ENCODE measurements around the gene TNIP2. TPM values are rescaled to one million over a fixed set of nuclear protein-coding genes. Genes with fewer than 3 reads are reported as not detected.

The TNIP2 gene
- total and polyA plus RNA-seq, 2 of the 13 experiments (the other 11 are each of a cell fraction or from before 2014, with no cell fraction given) = 25.6 to 38.0 TPM

DNA sequence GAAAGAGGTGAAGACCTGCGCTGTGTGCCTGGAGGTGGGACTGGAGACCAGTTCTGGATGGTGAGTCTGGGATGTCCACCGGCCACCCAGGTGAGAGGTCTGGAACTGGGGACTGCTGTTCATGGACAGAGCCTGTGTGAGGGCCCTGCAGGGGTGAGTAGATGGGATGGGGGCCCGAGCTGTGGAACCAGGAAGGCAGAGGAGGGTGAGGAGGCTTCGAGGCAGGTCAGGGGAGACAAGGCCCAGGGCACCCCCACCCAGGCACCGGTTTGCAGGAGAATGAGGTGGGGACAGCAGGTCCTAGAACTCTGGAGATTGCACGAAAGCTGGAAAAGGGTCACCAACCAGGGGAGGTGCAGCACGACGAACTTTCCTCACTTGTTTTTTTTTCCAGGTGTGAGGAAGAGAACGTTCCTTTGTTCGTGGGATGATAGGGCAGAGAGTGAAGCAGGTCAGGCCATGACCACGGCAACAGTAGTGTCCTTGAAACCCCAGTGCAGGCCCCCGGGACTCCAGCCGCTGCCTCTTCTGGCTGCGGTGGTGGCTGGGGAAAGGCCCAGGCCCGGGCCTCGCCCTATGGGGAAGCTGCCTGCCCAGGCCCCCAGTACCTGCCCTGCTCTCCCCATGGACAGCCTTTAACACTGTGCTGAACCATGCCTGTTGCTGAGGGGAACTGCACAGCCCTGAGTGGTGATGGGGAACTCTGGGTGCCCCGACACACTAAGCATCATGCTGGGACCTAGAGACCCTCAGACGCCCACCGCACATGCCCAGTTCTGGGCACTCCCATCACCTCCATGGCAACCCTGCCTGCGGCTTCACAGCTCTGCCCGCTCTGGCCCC is 22.9 kb downstream of the TNIP2 start (continued):
- TF ChIP-seq, protein P1, sequence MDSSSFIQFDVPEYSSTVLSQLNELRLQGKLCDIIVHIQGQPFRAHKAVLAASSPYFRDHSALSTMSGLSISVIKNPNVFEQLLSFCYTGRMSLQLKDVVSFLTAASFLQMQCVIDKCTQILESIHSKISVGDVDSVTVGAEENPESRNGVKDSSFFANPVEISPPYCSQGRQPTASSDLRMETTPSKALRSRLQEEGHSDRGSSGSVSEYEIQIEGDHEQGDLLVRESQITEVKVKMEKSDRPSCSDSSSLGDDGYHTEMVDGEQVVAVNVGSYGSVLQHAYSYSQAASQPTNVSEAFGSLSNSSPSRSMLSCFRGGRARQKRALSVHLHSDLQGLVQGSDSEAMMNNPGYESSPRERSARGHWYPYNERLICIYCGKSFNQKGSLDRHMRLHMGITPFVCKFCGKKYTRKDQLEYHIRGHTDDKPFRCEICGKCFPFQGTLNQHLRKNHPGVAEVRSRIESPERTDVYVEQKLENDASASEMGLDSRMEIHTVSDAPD (CRISPR knock-in tag; IDR thresholded peaks at IDR 0.05) = 0 out of 2 replicates have a peak, but pooled peaks have one; percentile 24
- no peak for TF ChIP-seq ZNF660 (CRISPR knock-in tag; IDR thresholded peaks at IDR 0.05; ENCODE audit: borderline replicate concordance, low read depth)
- TF ChIP-seq KDM5B (CRISPR knock-in tag; IDR thresholded peaks at IDR 0.05; ENCODE audit: borderline replicate concordance) = peak; percentile 35; the same call in 1 of the 2 replicates
- no peak for TF ChIP-seq ZNF460 (CRISPR knock-in tag; IDR thresholded peaks at IDR 0.05; ENCODE audit: borderline replicate concordance)
- no peak for TF ChIP-seq IRX3 (CRISPR knock-in tag; IDR thresholded peaks at IDR 0.05; ENCODE audit: borderline replicate concordance, low read depth)
- no peak for TF ChIP-seq ZNF296 (CRISPR knock-in tag; conservative IDR thresholded peaks at IDR 0.05)
- TF ChIP-seq, protein P2, sequence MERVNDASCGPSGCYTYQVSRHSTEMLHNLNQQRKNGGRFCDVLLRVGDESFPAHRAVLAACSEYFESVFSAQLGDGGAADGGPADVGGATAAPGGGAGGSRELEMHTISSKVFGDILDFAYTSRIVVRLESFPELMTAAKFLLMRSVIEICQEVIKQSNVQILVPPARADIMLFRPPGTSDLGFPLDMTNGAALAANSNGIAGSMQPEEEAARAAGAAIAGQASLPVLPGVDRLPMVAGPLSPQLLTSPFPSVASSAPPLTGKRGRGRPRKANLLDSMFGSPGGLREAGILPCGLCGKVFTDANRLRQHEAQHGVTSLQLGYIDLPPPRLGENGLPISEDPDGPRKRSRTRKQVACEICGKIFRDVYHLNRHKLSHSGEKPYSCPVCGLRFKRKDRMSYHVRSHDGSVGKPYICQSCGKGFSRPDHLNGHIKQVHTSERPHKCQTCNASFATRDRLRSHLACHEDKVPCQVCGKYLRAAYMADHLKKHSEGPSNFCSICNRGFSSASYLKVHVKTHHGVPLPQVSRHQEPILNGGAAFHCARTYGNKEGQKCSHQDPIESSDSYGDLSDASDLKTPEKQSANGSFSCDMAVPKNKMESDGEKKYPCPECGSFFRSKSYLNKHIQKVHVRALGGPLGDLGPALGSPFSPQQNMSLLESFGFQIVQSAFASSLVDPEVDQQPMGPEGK (CRISPR knock-in tag; IDR thresholded peaks at IDR 0.05) = peak; percentile 65; the same call in 1 of the 2 replicates
- TF ChIP-seq, protein P3, sequence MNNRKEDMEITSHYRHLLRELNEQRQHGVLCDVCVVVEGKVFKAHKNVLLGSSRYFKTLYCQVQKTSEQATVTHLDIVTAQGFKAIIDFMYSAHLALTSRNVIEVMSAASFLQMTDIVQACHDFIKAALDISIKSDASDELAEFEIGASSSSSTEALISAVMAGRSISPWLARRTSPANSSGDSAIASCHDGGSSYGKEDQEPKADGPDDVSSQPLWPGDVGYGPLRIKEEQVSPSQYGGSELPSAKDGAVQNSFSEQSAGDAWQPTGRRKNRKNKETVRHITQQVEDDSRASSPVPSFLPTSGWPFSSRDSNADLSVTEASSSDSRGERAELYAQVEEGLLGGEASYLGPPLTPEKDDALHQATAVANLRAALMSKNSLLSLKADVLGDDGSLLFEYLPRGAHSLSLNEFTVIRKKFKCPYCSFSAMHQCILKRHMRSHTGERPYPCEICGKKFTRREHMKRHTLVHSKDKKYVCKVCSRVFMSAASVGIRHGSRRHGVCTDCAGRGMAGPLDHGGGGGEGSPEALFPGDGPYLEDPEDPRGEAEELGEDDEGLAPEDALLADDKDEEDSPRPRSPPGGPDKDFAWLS (CRISPR knock-in tag; IDR thresholded peaks at IDR 0.05; ENCODE audit: borderline replicate concordance) = no peak; the same call in 1 of the 2 replicates
- no peak for TF ChIP-seq U2AF1 (optimal IDR thresholded peaks at IDR 0.05; ENCODE audit: low read depth, low read length)
- TF ChIP-seq, protein P4, sequence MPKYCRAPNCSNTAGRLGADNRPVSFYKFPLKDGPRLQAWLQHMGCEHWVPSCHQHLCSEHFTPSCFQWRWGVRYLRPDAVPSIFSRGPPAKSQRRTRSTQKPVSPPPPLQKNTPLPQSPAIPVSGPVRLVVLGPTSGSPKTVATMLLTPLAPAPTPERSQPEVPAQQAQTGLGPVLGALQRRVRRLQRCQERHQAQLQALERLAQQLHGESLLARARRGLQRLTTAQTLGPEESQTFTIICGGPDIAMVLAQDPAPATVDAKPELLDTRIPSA (CRISPR knock-in tag; IDR thresholded peaks at IDR 0.05; ENCODE audit: borderline replicate concordance) = no peak
- TF ChIP-seq, protein P5, sequence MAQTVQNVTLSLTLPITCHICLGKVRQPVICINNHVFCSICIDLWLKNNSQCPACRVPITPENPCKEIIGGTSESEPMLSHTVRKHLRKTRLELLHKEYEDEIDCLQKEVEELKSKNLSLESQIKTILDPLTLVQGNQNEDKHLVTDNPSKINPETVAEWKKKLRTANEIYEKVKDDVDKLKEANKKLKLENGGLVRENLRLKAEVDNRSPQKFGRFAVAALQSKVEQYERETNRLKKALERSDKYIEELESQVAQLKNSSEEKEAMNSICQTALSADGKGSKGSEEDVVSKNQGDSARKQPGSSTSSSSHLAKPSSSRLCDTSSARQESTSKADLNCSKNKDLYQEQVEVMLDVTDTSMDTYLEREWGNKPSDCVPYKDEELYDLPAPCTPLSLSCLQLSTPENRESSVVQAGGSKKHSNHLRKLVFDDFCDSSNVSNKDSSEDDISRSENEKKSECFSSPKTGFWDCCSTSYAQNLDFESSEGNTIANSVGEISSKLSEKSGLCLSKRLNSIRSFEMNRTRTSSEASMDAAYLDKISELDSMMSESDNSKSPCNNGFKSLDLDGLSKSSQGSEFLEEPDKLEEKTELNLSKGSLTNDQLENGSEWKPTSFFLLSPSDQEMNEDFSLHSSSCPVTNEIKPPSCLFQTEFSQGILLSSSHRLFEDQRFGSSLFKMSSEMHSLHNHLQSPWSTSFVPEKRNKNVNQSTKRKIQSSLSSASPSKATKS (CRISPR knock-in tag; IDR thresholded peaks at IDR 0.05) = no peak
- no peak for TF ChIP-seq ZNF720 (CRISPR knock-in tag; IDR thresholded peaks at IDR 0.05)
- TF ChIP-seq HMGA1 (CRISPR knock-in tag; conservative IDR thresholded peaks at IDR 0.05) = no peak
- TF ChIP-seq, protein P6, sequence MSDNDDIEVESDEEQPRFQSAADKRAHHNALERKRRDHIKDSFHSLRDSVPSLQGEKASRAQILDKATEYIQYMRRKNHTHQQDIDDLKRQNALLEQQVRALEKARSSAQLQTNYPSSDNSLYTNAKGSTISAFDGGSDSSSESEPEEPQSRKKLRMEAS (IDR thresholded peaks at IDR 0.05) = peak; percentile 69
- no peak for TF ChIP-seq HMG20A (CRISPR knock-in tag; IDR thresholded peaks at IDR 0.05; ENCODE audit: borderline replicate concordance)
- TF ChIP-seq, protein P7, sequence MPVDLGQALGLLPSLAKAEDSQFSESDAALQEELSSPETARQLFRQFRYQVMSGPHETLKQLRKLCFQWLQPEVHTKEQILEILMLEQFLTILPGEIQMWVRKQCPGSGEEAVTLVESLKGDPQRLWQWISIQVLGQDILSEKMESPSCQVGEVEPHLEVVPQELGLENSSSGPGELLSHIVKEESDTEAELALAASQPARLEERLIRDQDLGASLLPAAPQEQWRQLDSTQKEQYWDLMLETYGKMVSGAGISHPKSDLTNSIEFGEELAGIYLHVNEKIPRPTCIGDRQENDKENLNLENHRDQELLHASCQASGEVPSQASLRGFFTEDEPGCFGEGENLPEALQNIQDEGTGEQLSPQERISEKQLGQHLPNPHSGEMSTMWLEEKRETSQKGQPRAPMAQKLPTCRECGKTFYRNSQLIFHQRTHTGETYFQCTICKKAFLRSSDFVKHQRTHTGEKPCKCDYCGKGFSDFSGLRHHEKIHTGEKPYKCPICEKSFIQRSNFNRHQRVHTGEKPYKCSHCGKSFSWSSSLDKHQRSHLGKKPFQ (CRISPR knock-in tag; IDR thresholded peaks at IDR 0.05; ENCODE audit: insufficient replicate concordance) = no peak
